Liver (tissue), 9 donors: Measurements from ENCODE around the gene NDUFC2. TPM values are rescaled to one million over a fixed set of nuclear protein-coding genes. Genes with fewer than 3 reads are reported as not detected.

Experiments used
- DNase-seq: peaks from one replicate; pipeline ENCODE4 v3.0.0-alpha.2; 2017; ENCODE audit warnings: low spot score
- H3K27ac ChIP-seq, 2 donors: one replicate each; pipeline ENCODE4 v1.7.0; 2013; ENCODE audit warnings: inconsistent platforms in 2 of 2, low read length in 2 of 2, control low read depth in 1 of 2, low read depth in 1 of 2, mild to moderate bottlenecking in 1 of 2
- H3K27me3 ChIP-seq, 4 donors: one replicate each; pipeline versions ENCODE4 v1.6.1 to v1.7.0; 2013; ENCODE audit warnings: low read length in 3 of 4, inconsistent platforms in 1 of 4, mild to moderate bottlenecking in 1 of 4, moderate library complexity in 1 of 4; ENCODE audit not compliant: control insufficient read depth in 4 of 4, insufficient read depth in 4 of 4
- H3K36me3 ChIP-seq, 4 donors: one replicate each; pipeline versions ENCODE4 v1.6.1 to v1.7.0; 2013; ENCODE audit warnings: low read length in 3 of 4, mild to moderate bottlenecking in 3 of 4, low read depth in 1 of 4, moderate library complexity in 1 of 4; ENCODE audit not compliant: control insufficient read depth in 4 of 4, insufficient read depth in 3 of 4
- H3K4me1 ChIP-seq, 4 donors: one replicate each; pipeline versions ENCODE4 v1.6.1 to v1.7.0; 2013; ENCODE audit warnings: low read length in 3 of 4, mild to moderate bottlenecking in 3 of 4, moderate library complexity in 1 of 4; ENCODE audit not compliant: control insufficient read depth in 4 of 4, insufficient read depth in 4 of 4
- H3K4me3 ChIP-seq, 3 donors: one replicate each; pipeline versions ENCODE4 v1.6.1 to v1.7.0; 2013; ENCODE audit warnings: low read length in 3 of 3, control low read depth in 1 of 3, low read depth in 1 of 3, mild to moderate bottlenecking in 1 of 3
- H3K9ac ChIP-seq, 2 donors: one replicate each; pipeline ENCODE4 v1.7.0; 2013; ENCODE audit warnings: low read length in 2 of 2, mild to moderate bottlenecking in 2 of 2, moderate library complexity in 2 of 2, control low read depth in 1 of 2, low read depth in 1 of 2
- H3K9me3 ChIP-seq, 4 donors: one replicate each; pipeline versions ENCODE4 v1.6.1 to v1.7.0; 2013; ENCODE audit warnings: low read length in 3 of 4; ENCODE audit not compliant: control insufficient read depth in 4 of 4
- ATF3 ChIP-seq: IDR thresholded peaks from 2 replicates; pipeline ENCODE4 v1.6.1; 2016; ENCODE audit warnings: antibody characterized with exemption
- EGR1 ChIP-seq, 2 donors: IDR thresholded peaks; 2 replicates each; pipeline ENCODE4 v1.6.1; 2016 to 2018; ENCODE audit warnings: antibody characterized with exemption in 2 of 2, low read depth in 2 of 2
- FOXA1 ChIP-seq: IDR thresholded peaks from 2 replicates; pipeline ENCODE4 v1.6.1; 2016; ENCODE audit warnings: antibody characterized with exemption
- FOXA2 ChIP-seq: IDR thresholded peaks from 2 replicates; pipeline ENCODE4 v1.6.1; 2016; ENCODE audit warnings: antibody characterized with exemption
- GABPA ChIP-seq, 2 donors: IDR thresholded peaks in 1 of 2; conservative IDR thresholded peaks in 1 of 2; 2 replicates each; pipeline ENCODE4 v1.6.1; 2016; ENCODE audit warnings: antibody characterized with exemption in 2 of 2, mild to moderate bottlenecking in 1 of 2, moderate library complexity in 1 of 2
- HNF4A ChIP-seq, 2 donors: conservative IDR thresholded peaks; 2 replicates each; pipeline ENCODE4 v1.6.1; 2016; ENCODE audit warnings: antibody characterized with exemption in 2 of 2, mild to moderate bottlenecking in 2 of 2
- HNF4G ChIP-seq: IDR thresholded peaks from 2 replicates; pipeline ENCODE4 v1.6.1; 2016; ENCODE audit warnings: antibody characterized with exemption
- JUND ChIP-seq, 2 donors: IDR thresholded peaks; 2 replicates each; pipeline ENCODE4 v1.6.1; 2016; ENCODE audit warnings: antibody characterized with exemption in 2 of 2
- NR2F2 ChIP-seq: IDR thresholded peaks from 2 replicates; pipeline ENCODE4 v1.6.1; 2016; ENCODE audit warnings: antibody characterized with exemption
- RAD21 ChIP-seq, 2 donors: IDR thresholded peaks; 2 replicates each; pipeline ENCODE4 v1.6.1; 2016; ENCODE audit warnings: antibody characterized with exemption in 2 of 2, mild to moderate bottlenecking in 2 of 2
- REST ChIP-seq: IDR thresholded peaks from 2 replicates; pipeline ENCODE4 v1.6.1; 2016; ENCODE audit warnings: antibody characterized with exemption, mild to moderate bottlenecking
- SP1 ChIP-seq: IDR thresholded peaks from 2 replicates; pipeline ENCODE4 v1.6.1; 2018; ENCODE audit warnings: antibody characterized with exemption, mild to moderate bottlenecking
- YY1 ChIP-seq: IDR thresholded peaks from 2 replicates; pipeline ENCODE4 v1.6.1; 2016; ENCODE audit warnings: antibody characterized with exemption, mild to moderate bottlenecking
- ZBTB33 ChIP-seq: IDR thresholded peaks from 2 replicates; pipeline ENCODE4 v1.6.1; 2016; ENCODE audit warnings: antibody characterized with exemption
- WGBS: extraction: QIAGEN DNeasy Blood & Tissue Kit; methylation state at CpG from one replicate; pipeline ENCODE4 v1.1.7; 2013; 5-methylcytosine and 5-hydroxymethylcytosine counted together
- polyA plus RNA-seq, 2 donors: library from polyadenylated mRNA; stranded (reverse) in 1 of 2; unstranded in 1 of 2; fragments of 200-250 nt in 1 of 2; fragments of >200 nt in 1 of 2; fragmentation: Nextera tagmentation in 1 of 2; extraction: Ambion mirVana in 1 of 2; gene quantifications; one replicate each; pipeline versions ENCODE4 v1.2.1 to v1.2.3, GENCODE V29; 2013 to 2015
- total RNA-seq, 2 donors: library from RNA; depleted of rRNA; stranded (reverse); fragments of >200 nt; gene quantifications; one replicate each; pipeline ENCODE4 v1.2.3, GENCODE V29; 2014
- TF ChIP-seq, protein P1 (sequence below): fragments of 150-350 bp; IDR thresholded peaks from 2 replicates; pipeline ENCODE4 v1.5.1; 2017; ENCODE audit warnings: improper control_type of control experiment, low read depth, low read length; ENCODE audit not compliant: missing input control
- TF ChIP-seq, protein P2 (sequence below): IDR thresholded peaks from 2 replicates; pipeline ENCODE4 v1.6.1; 2016; ENCODE audit warnings: antibody characterized with exemption
- donor health status: healthy.
- donor health status: healthy.
- donor health status: healthy.
- donor health status: healthy.
- donor health status: healthy.

The NDUFC2 gene
- total and polyA plus RNA-seq, 4 donors = 86.9 to 783 (median 199) TPM

- no peak for TF ChIP-seq REST
- TF ChIP-seq FOXA1 = no peak
- no peak for TF ChIP-seq HNF4A (conservative IDR thresholded peaks at IDR 0.05)
Measured at GRCh38 chr11:78100676-78101472, 21.2 kb upstream of the NDUFC2 start (continued).

- H3K4me3 ChIP-seq = no peak overlapping the region
- H3K36me3 ChIP-seq = peaks cover 2 to 18% (median 12%) of the 10 kb centered on the region in 4 donors
- H3K27ac ChIP-seq = no peak overlapping the region
- H3K9me3 ChIP-seq = no peaks in the 10 kb centered on the region
- no peaks in the 10 kb centered on the region for H3K27me3 ChIP-seq
- DNase-seq = no peak
- TF ChIP-seq REST (no peak), HNF4G (no peak), FOXA2 (no peak), FOXA1 (no peak), JUND (IDR thresholded peaks at IDR 0.05) (no peak), YY1 (no peak), NR2F2 (no peak), ATF3 (no peak), GABPA (IDR thresholded peaks at IDR 0.05 in 1 of 2, conservative IDR thresholded peaks at IDR 0.05 in 1 of 2) (no peak), RAD21 (IDR thresholded peaks at IDR 0.05) (no peak), EGR1 (IDR thresholded peaks at IDR 0.05; ENCODE audit: low read depth in 2 of 2) (no peak), ZBTB33 (no peak), SP1 (no peak)
- TF ChIP-seq, protein P1, sequence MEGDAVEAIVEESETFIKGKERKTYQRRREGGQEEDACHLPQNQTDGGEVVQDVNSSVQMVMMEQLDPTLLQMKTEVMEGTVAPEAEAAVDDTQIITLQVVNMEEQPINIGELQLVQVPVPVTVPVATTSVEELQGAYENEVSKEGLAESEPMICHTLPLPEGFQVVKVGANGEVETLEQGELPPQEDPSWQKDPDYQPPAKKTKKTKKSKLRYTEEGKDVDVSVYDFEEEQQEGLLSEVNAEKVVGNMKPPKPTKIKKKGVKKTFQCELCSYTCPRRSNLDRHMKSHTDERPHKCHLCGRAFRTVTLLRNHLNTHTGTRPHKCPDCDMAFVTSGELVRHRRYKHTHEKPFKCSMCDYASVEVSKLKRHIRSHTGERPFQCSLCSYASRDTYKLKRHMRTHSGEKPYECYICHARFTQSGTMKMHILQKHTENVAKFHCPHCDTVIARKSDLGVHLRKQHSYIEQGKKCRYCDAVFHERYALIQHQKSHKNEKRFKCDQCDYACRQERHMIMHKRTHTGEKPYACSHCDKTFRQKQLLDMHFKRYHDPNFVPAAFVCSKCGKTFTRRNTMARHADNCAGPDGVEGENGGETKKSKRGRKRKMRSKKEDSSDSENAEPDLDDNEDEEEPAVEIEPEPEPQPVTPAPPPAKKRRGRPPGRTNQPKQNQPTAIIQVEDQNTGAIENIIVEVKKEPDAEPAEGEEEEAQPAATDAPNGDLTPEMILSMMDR = no peak
- TF ChIP-seq, protein P2, sequence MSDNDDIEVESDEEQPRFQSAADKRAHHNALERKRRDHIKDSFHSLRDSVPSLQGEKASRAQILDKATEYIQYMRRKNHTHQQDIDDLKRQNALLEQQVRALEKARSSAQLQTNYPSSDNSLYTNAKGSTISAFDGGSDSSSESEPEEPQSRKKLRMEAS = no peak
- no peak overlapping the region for H3K9ac ChIP-seq
- H3K4me1 ChIP-seq = no peaks in the 10 kb centered on the region
- 92% methylated on average over 5 of the region's 5 CpGs for WGBS
Measured at GRCh38 chr11:78100261-78100660, 20.6 kb upstream of the NDUFC2 start.
